HepG2 (cell line): ENCODE data around the gene CENPP. TPM values are rescaled to one million over a fixed set of nuclear protein-coding genes. Genes with fewer than 3 reads are reported as not detected.
A peak's percentile ranks its signal among the peaks of the same experiment; 100 is the strongest.

Source experiments
- ASH2L ChIP-seq: fragments of 300-600, 200-600 bp; sonication (generic); IDR thresholded peaks from 2 replicates; pipeline ENCODE4 v1.7.0; 2017; ENCODE audit warnings: low read depth, mild to moderate bottlenecking, moderate library complexity, mixed read lengths, low read length; ENCODE audit not compliant: insufficient read length
- BCLAF1 ChIP-seq: fragments of 450-650 bp; IDR thresholded peaks from 2 replicates; pipeline ENCODE4 v1.6.1; 2017; ENCODE audit warnings: mild to moderate bottlenecking
- DR1 ChIP-seq: sonication (generic); formaldehyde crosslinking; IDR thresholded peaks from 2 replicates; pipeline ENCODE4 v1.8.0; 2021; ENCODE audit warnings: mild to moderate bottlenecking, missing genetic modification reagents, inconsistent platforms
- EZH2 ChIP-seq: conservative IDR thresholded peaks from 2 replicates; pipeline ENCODE4 v1.6.1; 2012; ENCODE audit warnings: mild to moderate bottlenecking, low read depth, low read length, moderate library complexity
- HCFC1 ChIP-seq: fragments of 150-350 bp; IDR thresholded peaks from 2 replicates; pipeline ENCODE4 v1.6.1; 2014; ENCODE audit warnings: low read depth, low read length
- MEIS1 ChIP-seq: sonication (generic); formaldehyde crosslinking; IDR thresholded peaks from 2 replicates; pipeline ENCODE4 v1.9.0; 2021; ENCODE audit warnings: mild to moderate bottlenecking, missing genetic modification reagents, moderate library complexity, borderline replicate concordance
- NBN ChIP-seq: fragments of 450-650 bp; conservative IDR thresholded peaks from 2 replicates; pipeline ENCODE4 v1.6.1; 2017
- NFIB ChIP-seq: sonication (generic); formaldehyde crosslinking; IDR thresholded peaks from 2 replicates; pipeline ENCODE4 v1.9.0; 2021; ENCODE audit warnings: missing genetic modification reagents, mild to moderate bottlenecking, borderline replicate concordance
- NFIC ChIP-seq: IDR thresholded peaks from 2 replicates; pipeline ENCODE4 v1.6.1; 2012; ENCODE audit warnings: mild to moderate bottlenecking, low read length, inconsistent platforms
- SMYD3 ChIP-seq: sonication (generic); formaldehyde crosslinking; IDR thresholded peaks from 2 replicates; pipeline ENCODE4 v1.8.1; 2023; ENCODE audit warnings: mild to moderate bottlenecking, missing genetic modification reagents
- THAP8 ChIP-seq: sonication (generic); formaldehyde crosslinking; IDR thresholded peaks from 2 replicates; pipeline ENCODE4 v1.5.1; 2020; ENCODE audit warnings: missing genetic modification reagents, mild to moderate bottlenecking, borderline replicate concordance
- XBP1 ChIP-seq: sonication (generic); formaldehyde crosslinking; IDR thresholded peaks from 2 replicates; pipeline ENCODE4 v1.5.0; 2020; ENCODE audit warnings: missing genetic modification reagents
- ZNF451 ChIP-seq: sonication (generic); formaldehyde crosslinking; IDR thresholded peaks from 2 replicates; pipeline ENCODE4 v1.5.0; 2020; ENCODE audit warnings: mild to moderate bottlenecking, missing genetic modification reagents
- ZNF781 ChIP-seq: sonication (generic); formaldehyde crosslinking; IDR thresholded peaks from 2 replicates; pipeline ENCODE4 v1.5.1; 2020; ENCODE audit warnings: borderline replicate concordance, mild to moderate bottlenecking, missing genetic modification reagents; ENCODE audit errors: not compliant biosample characterization
- polyA plus RNA-seq, 8 experiments: library from polyadenylated mRNA; depleted of rRNA in 3 of 8; stranded (reverse) in 7 of 8; unstranded in 1 of 8; fragments of >200 nt; fragmentation: Illumina TruSeq in 4 of 8; extraction: Trizol in 4 of 8; gene quantifications; 2 replicates each; pipeline versions ENCODE4 v1.2.1 to v1.2.3, GENCODE V29; 2011 to 2016; ENCODE audit warnings: low read depth in 4 of 8, missing spikeins in 1 of 8, mixed read lengths in 1 of 8; ENCODE audit not compliant: insufficient read depth in 1 of 8
- total RNA-seq, 5 experiments: library from RNA; depleted of rRNA; stranded (reverse); fragments of >200 nt; fragmentation: Illumina TruSeq; extraction: Trizol; gene quantifications; 2 replicates each; pipeline ENCODE4 v1.2.3, GENCODE V29; 2016; ENCODE audit warnings: low read depth in 1 of 5
- TF ChIP-seq, protein P1 (sequence below): sonication (generic); formaldehyde crosslinking; IDR thresholded peaks from 2 replicates; pipeline ENCODE4 v1.9.0; 2021; ENCODE audit warnings: missing genetic modification reagents, mild to moderate bottlenecking, borderline replicate concordance
- TF ChIP-seq, protein P2 (sequence below): sonication (generic); formaldehyde crosslinking; IDR thresholded peaks from 2 replicates; pipeline ENCODE4 v1.5.0; 2020; ENCODE audit warnings: mild to moderate bottlenecking, missing genetic modification reagents
- TF ChIP-seq, protein P3 (sequence below): sonication (generic); formaldehyde crosslinking; IDR thresholded peaks from 2 replicates; pipeline ENCODE4 v1.4.0; 2020; ENCODE audit warnings: missing genetic modification reagents, borderline replicate concordance

Gene CENPP
- total and polyA plus RNA-seq, 2 of the 13 experiments (the other 11 are each of a cell fraction or from before 2014, with no cell fraction given) = 2.0 to 11.4 TPM

- TF ChIP-seq, protein P1, sequence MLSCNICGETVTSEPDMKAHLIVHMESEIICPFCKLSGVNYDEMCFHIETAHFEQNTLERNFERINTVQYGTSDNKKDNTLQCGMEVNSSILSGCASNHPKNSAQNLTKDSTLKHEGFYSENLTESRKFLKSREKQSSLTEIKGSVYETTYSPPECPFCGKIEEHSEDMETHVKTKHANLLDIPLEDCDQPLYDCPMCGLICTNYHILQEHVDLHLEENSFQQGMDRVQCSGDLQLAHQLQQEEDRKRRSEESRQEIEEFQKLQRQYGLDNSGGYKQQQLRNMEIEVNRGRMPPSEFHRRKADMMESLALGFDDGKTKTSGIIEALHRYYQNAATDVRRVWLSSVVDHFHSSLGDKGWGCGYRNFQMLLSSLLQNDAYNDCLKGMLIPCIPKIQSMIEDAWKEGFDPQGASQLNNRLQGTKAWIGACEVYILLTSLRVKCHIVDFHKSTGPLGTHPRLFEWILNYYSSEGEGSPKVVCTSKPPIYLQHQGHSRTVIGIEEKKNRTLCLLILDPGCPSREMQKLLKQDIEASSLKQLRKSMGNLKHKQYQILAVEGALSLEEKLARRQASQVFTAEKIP = no peak
- peak; percentile 97 for TF ChIP-seq ZNF781
- TF ChIP-seq EZH2 = no peak
- TF ChIP-seq MEIS1 = 0 out of 2 replicates have a peak, but pooled peaks have one; percentile 26
- TF ChIP-seq, protein P2, sequence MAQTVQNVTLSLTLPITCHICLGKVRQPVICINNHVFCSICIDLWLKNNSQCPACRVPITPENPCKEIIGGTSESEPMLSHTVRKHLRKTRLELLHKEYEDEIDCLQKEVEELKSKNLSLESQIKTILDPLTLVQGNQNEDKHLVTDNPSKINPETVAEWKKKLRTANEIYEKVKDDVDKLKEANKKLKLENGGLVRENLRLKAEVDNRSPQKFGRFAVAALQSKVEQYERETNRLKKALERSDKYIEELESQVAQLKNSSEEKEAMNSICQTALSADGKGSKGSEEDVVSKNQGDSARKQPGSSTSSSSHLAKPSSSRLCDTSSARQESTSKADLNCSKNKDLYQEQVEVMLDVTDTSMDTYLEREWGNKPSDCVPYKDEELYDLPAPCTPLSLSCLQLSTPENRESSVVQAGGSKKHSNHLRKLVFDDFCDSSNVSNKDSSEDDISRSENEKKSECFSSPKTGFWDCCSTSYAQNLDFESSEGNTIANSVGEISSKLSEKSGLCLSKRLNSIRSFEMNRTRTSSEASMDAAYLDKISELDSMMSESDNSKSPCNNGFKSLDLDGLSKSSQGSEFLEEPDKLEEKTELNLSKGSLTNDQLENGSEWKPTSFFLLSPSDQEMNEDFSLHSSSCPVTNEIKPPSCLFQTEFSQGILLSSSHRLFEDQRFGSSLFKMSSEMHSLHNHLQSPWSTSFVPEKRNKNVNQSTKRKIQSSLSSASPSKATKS (CRISPR knock-in tag) = no peak; the same call in 1 of the 2 replicates
- TF ChIP-seq ASH2L = peak; percentile 97
- peak; percentile 62 for TF ChIP-seq HCFC1
- no peak for TF ChIP-seq NBN
- peak; percentile 64 for TF ChIP-seq ZNF451 (CRISPR knock-in tag)
- TF ChIP-seq THAP8 (CRISPR knock-in tag) = peak; percentile 31; the same call in 1 of the 2 replicates
- TF ChIP-seq DR1 (CRISPR knock-in tag) = peak; percentile 82
- peak; percentile 91; the same call in 1 of the 2 replicates for TF ChIP-seq XBP1
- peak; percentile 92 for TF ChIP-seq SMYD3 (CRISPR knock-in tag)
- TF ChIP-seq, protein P3, sequence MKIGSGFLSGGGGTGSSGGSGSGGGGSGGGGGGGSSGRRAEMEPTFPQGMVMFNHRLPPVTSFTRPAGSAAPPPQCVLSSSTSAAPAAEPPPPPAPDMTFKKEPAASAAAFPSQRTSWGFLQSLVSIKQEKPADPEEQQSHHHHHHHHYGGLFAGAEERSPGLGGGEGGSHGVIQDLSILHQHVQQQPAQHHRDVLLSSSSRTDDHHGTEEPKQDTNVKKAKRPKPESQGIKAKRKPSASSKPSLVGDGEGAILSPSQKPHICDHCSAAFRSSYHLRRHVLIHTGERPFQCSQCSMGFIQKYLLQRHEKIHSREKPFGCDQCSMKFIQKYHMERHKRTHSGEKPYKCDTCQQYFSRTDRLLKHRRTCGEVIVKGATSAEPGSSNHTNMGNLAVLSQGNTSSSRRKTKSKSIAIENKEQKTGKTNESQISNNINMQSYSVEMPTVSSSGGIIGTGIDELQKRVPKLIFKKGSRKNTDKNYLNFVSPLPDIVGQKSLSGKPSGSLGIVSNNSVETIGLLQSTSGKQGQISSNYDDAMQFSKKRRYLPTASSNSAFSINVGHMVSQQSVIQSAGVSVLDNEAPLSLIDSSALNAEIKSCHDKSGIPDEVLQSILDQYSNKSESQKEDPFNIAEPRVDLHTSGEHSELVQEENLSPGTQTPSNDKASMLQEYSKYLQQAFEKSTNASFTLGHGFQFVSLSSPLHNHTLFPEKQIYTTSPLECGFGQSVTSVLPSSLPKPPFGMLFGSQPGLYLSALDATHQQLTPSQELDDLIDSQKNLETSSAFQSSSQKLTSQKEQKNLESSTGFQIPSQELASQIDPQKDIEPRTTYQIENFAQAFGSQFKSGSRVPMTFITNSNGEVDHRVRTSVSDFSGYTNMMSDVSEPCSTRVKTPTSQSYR (CRISPR knock-in tag) = no peak
- TF ChIP-seq NFIB (CRISPR knock-in tag) = no peak
- no peak for TF ChIP-seq NFIC
- TF ChIP-seq BCLAF1 = no peak
These were observed 32.1 kb upstream of the CENPP start, which contains the start of gene IARS1 (continued) for GRCh38 chr9:92293452-92294296.
